OCI-M1 (cell line): Measurements from ENCODE around the gene ACOX3.
"Not testable (repeated sequence)": the region's sequence is repeated elsewhere in the genome, so short reads cannot be mapped to it uniquely, and the experiment has no call there.

ENCODE experiments used
- DNase-seq: peaks from one replicate; lab custom pipeline; 2025; lab: John Stamatoyannopoulos, UW

ACOX3 gene

GRCh38 chr4:8433136-8433535, 7.4 kb downstream of the ACOX3 start:
- no peak for DNase-seq

- DNase-seq = no peak
Observed at GRCh38 chr4:8431553-8431952, 9.0 kb downstream of the ACOX3 start.

- peak; percentile 91 for DNase-seq
Observed at GRCh38 chr4:8428288-8429097, 12.0 kb downstream of the ACOX3 start.

GRCh38 chr4:8427761-8428287, 12.7 kb downstream of the ACOX3 start:
- DNase-seq = peak; percentile 57

GRCh38 chr4:8427262-8427661, 13.3 kb downstream of the ACOX3 start:
- DNase-seq = no peak

GRCh38 chr4:8422786-8423185, 17.7 kb downstream of the ACOX3 start:
- DNase-seq = no peak

GRCh38 chr4:8422327-8422726, 18.2 kb downstream of the ACOX3 start:
- DNase-seq = no peak

GRCh38 chr4:8420151-8420550, 20.4 kb downstream of the ACOX3 start:
- DNase-seq = not testable (repeated sequence)

- peak; percentile 2 for DNase-seq
Observed at GRCh38 chr4:8419222-8420041, 21.1 kb downstream of the ACOX3 start.

GRCh38 chr4:8417071-8417614, 23.4 kb downstream of the ACOX3 start:
- DNase-seq = no peak

- no peak for DNase-seq
Observed at GRCh38 chr4:8414377-8414776, 26.1 kb downstream of the ACOX3 start.

- DNase-seq = no peak
Observed at GRCh38 chr4:8412288-8412687, 28.2 kb downstream of the ACOX3 start.

GRCh38 chr4:8411351-8412180, 29.0 kb downstream of the ACOX3 start:
- DNase-seq = no peak

- peak; percentile 38 for DNase-seq
Observed at GRCh38 chr4:8410641-8411271, 29.8 kb downstream of the ACOX3 start.

GRCh38 chr4:8410066-8410625, 30.4 kb downstream of the ACOX3 start:
- no peak for DNase-seq

- peak; percentile 78 for DNase-seq
Observed at GRCh38 chr4:8409264-8410065, 31.1 kb downstream of the ACOX3 start.

- no peak for DNase-seq
Observed at GRCh38 chr4:8407756-8408155, 32.8 kb downstream of the ACOX3 start.

GRCh38 chr4:8407316-8407715, 33.2 kb downstream of the ACOX3 start:
- no peak for DNase-seq

- DNase-seq = not testable (repeated sequence)
Observed at GRCh38 chr4:8406887-8407286, 33.6 kb downstream of the ACOX3 start.

- no peak for DNase-seq
Observed at GRCh38 chr4:8405516-8405875, 35.0 kb downstream of the ACOX3 start.
